Epithelial cell of esophagus (primary cell): Measurements from ENCODE around the gene NXPH4.

Experiments used
- DNase-seq: peaks from one replicate; pipeline ENCODE4 v3.0.0; 2010; ENCODE audit warnings: low read depth
- H3K4me3 ChIP-seq: 2 replicates; pipeline ENCODE4 v1.5.1; 2011; ENCODE audit warnings: mild to moderate bottlenecking, low read length, control low read depth
- TF ChIP-seq, protein P1 (sequence below): IDR thresholded peaks from 2 replicates; pipeline ENCODE4 v1.5.1; 2011; ENCODE audit warnings: low read depth, mild to moderate bottlenecking, low read length, control low read depth, inconsistent platforms; ENCODE audit not compliant: insufficient read depth; ENCODE audit errors: missing control alignments

Gene NXPH4

DNA sequence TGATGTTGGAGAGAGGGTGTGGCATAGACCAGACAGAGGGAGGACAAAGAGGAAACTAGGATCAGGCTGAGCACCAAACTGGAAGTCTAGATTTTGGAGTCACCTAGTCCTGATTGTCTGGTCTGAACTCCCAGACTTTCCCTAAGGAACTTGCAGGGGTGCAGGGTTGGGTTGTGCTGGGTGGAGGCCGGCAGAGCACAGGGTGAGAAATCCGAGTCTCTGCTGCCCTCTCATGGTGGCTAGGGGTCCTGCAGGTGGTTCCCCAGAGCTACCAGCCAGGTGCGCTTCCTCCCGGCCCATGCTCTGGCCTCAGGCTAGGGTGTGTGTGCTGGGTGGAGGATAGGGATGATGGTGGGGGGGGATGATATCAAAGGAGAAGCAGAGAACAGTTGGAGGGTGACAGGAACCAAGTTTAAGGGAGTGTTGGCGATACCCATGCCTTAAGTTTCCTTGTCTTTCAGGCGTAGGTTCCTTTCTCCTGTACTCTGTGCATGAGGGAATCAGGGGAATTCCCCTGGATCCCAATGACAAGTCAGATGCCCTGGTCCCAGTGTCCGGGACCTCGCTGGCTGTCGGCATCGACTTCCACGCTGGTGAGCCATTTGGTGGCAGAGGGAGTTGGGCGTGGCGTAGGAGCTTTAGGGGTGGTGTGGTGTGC is 33.5 kb upstream of the NXPH4 start:
- no peak overlapping the region for H3K4me3 ChIP-seq
- TF ChIP-seq, protein P1, sequence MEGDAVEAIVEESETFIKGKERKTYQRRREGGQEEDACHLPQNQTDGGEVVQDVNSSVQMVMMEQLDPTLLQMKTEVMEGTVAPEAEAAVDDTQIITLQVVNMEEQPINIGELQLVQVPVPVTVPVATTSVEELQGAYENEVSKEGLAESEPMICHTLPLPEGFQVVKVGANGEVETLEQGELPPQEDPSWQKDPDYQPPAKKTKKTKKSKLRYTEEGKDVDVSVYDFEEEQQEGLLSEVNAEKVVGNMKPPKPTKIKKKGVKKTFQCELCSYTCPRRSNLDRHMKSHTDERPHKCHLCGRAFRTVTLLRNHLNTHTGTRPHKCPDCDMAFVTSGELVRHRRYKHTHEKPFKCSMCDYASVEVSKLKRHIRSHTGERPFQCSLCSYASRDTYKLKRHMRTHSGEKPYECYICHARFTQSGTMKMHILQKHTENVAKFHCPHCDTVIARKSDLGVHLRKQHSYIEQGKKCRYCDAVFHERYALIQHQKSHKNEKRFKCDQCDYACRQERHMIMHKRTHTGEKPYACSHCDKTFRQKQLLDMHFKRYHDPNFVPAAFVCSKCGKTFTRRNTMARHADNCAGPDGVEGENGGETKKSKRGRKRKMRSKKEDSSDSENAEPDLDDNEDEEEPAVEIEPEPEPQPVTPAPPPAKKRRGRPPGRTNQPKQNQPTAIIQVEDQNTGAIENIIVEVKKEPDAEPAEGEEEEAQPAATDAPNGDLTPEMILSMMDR, result peak; percentile 89
- DNase-seq, result peak; percentile 85

DNA sequence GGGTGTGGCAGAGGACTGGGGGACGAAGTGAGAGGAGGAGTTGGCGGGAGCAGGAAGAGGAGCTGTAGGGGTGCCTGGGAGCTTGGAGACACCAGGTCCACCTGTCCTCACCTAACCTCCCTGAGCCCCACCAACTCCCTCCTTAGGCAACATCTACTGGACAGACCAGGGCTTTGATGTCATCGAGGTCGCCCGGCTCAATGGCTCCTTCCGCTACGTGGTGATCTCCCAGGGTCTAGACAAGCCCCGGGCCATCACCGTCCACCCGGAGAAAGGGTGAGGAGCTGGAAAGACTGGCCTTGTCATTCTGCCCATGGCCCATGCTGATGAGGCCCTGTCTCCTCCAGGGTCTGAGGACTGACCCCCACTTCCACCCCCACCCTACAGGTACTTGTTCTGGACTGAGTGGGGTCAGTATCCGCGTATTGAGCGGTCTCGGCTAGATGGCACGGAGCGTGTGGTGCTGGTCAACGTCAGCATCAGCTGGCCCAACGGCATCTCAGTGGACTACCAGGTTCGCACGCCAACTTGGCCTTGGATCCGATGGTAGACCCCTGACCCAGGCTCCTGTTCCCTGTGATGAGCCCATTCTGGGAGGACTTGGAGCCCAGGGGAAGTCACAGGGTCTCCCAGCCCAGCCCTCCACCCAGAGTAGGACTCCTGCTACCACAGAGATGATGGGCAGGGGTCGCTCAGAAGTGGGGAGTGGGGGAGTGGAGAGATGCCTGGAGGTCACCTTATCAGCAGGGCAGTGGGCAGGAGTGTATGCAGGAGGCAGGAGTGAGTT is 32.5 kb upstream of the NXPH4 start:
- TF ChIP-seq, protein P1, result no peak
- H3K4me3 ChIP-seq, result no peak overlapping the region
- DNase-seq, result no peak

DNA sequence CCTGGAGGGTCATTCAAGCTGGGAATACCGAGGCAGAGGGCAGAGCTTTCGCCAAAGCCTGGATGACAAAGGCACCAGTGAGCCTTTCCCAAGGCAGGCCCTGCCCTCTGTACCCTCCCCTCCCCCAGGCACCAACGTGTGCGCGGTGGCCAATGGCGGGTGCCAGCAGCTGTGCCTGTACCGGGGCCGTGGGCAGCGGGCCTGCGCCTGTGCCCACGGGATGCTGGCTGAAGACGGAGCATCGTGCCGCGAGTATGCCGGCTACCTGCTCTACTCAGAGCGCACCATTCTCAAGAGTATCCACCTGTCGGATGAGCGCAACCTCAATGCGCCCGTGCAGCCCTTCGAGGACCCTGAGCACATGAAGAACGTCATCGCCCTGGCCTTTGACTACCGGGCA is 31.2 kb upstream of the NXPH4 start:
- H3K4me3 ChIP-seq, result no peak overlapping the region
- TF ChIP-seq, protein P1, result no peak
- no peak for DNase-seq

DNA sequence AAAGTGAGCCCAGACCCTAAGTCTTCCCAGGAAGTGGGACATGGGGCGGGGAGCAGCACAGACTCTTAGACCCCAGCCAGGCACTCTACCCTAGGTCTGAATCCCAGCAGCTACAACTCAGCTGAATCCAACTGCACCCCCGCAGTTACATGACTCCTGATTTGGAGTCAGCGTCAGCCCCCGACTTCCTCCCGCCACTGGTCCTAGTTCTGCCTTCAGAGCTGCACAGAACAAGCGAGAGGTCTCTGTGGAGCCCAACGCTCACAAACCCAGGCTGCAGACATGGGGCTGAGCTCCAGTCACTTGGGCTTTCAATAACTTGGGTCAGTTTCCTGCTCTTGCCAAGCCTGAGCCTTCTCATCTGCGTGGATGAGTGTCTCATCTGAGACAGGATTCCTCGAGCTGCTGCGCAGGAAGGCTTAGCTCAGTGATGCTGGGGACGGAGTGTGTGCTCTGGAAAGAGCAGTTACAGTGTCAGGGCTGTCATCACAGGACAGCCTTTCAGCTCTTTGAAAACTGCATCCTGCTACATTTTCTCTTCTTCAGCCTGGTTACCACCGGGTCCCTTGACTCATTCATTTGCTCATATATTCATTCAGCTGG is 30.6 kb upstream of the NXPH4 start:
- H3K4me3 ChIP-seq, result no peak overlapping the region
- TF ChIP-seq, protein P1, result no peak
- no peak for DNase-seq

DNA sequence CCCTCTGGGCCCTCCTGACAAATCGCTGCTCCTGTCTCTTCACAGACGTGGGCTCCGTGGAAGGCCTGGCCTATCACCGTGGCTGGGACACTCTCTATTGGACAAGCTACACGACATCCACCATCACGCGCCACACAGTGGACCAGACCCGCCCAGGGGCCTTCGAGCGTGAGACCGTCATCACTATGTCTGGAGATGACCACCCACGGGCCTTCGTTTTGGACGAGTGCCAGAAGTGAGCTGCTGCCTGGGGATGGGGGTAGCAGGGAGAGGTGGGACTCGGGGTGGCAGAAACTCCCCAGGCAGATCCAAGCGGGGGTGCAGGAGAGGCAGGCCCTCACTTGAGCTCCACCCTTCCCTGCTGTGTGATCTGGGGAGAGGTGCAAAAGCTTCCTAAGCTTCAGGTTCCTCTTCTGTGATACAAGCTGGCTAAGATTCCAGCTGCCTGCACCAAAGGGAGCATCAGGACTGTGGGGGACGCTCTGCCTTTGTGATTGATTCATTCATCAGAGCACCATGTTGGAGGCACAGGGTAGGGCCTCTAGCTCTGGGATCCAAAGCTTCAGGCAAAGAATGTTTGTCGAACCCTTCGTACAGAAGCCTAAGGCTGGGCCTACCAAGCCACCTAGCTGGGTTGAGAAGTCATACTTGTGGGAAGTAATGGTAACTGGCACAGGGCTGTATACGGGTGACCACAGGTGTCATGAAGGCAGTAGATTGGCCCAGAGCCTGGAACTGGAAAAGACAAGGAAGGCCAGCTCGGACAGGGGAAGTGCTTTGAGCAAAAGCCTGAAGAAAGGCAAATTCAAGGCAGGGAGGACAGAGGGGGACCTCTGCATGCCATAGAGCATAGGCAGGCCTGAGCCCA is 29.1 kb upstream of the NXPH4 start:
- no peak overlapping the region for H3K4me3 ChIP-seq
- no peak for DNase-seq
- TF ChIP-seq, protein P1, result no peak

DNA sequence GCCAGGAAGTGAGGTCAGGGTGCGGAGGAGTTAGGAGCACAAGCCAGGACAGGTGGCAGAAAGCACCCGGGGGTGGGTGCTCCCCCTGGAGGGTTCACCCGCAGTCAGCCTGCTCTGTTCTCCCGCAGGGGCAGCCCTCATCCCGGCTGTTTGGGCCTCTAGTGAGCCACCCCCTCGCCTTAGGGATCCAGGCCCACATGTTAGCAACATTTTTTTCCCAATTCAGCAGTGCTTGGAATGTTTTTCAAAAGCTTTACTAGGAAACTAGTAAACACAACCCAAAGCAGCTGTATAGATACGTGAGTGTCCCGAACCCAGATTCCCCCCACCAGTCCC is 28.5 kb upstream of the NXPH4 start:
- no peak overlapping the region for H3K4me3 ChIP-seq
- TF ChIP-seq, protein P1, result no peak
- DNase-seq, result peak; percentile 30
